ENCODE results near the gene RHBDL3.

Gene RHBDL3

DNA sequence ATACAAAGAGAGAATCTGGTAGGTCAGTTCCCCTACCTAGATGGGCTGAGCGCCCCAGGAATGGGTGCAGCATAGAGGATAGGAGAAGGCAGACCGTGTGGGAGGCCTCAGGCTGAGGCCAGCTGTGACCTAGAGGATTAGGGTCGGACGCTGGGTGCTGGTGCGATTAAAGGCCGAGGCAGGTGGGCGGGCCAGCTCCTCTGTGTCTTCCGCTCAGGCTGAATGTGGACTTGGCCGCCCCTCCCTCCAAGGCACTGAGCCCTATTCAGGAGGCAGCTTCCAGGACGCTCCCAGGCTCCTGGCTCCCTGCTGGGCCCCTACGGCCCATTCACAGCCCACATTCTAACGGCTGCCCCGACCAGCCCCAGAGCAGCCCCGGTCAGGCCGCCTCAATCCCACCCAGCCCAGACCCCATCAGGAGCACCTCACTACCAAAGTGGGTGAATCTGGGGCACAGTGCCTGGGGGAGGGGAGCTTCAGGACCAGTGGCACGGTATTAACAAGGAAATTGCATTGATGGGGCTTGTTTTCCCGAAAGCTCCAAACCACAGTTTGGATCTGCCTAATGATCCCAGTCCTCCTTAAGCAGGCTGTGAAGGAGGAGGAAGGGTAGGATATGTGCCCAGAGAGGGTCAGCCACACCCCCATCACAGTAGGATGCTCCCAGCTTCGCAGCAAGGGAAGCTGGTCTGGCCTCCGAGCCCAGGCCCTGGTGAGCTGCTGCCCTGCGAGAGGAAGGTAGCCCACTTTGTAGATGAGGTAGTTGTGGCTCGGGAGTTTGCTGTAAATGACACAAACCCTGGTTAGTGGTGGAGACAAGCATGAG, 14.5 kb downstream of the RHBDL3 start:
- Histone ChIP-seq H3K9me3 (ENCODE audit: insufficient read depth, low read depth, low read length) (no peaks in the 10 kb centered on the region), H3K23ac (ENCODE audit: low read length) (no peak overlapping the region), H2AFZ (ENCODE audit: insufficient read depth, low read length, poor library complexity) (no peak overlapping the region), H3K14ac (ENCODE audit: low read length) (no peak overlapping the region), H3K4me1 (ENCODE audit: control insufficient read depth in 1 of 2, insufficient read depth in 2 of 2, low read length in 2 of 2) (peaks cover 0 to 5% of the 10 kb centered on the region in 2 experiments), H4K8ac (ENCODE audit: low read depth, low read length) (no peak overlapping the region), H3K79me2 (ENCODE audit: control insufficient read depth, insufficient read depth, low read length, poor library complexity) (no peaks in the 10 kb centered on the region), H3K18ac (ENCODE audit: low read length) (no peak overlapping the region), H2AK5ac (ENCODE audit: low read length) (no peak overlapping the region), H3K27me3 (ENCODE audit: insufficient read depth, low read length) (no peaks in the 10 kb centered on the region), H3K4ac (ENCODE audit: low read depth, low read length) (no peak overlapping the region), H3K27ac (ENCODE audit: low read depth, low read length) (no peak overlapping the region), H3K79me1 (ENCODE audit: low read length) (no peaks in the 10 kb centered on the region), H2BK120ac (ENCODE audit: insufficient read depth, low read length, poor library complexity) (no peak overlapping the region), H3K36me3 (ENCODE audit: control insufficient read depth in 1 of 2, insufficient read depth in 2 of 2, low read length in 2 of 2) (no peaks in the 10 kb centered on the region), H2BK5ac (ENCODE audit: low read depth, low read length, poor library complexity) (no peak overlapping the region), H3K4me2 (ENCODE audit: low read length) (no peak overlapping the region), H3K9ac (ENCODE audit: low read length) (no peak overlapping the region), H4K12ac (ENCODE audit: low read depth, low read length) (no peak overlapping the region), H2BK12ac (ENCODE audit: low read length) (no peak overlapping the region), H3K4me3 (ENCODE audit: low read depth, low read length) (no peak overlapping the region), H4K91ac (ENCODE audit: low read depth, low read length) (no peak overlapping the region)
- DNase-seq: no peak
- no CpG with 5 or more reads among the region's 21 CpGs for WGBS (ENCODE audit: extremely low coverage, insufficient coverage, insufficient read length)

DNA sequence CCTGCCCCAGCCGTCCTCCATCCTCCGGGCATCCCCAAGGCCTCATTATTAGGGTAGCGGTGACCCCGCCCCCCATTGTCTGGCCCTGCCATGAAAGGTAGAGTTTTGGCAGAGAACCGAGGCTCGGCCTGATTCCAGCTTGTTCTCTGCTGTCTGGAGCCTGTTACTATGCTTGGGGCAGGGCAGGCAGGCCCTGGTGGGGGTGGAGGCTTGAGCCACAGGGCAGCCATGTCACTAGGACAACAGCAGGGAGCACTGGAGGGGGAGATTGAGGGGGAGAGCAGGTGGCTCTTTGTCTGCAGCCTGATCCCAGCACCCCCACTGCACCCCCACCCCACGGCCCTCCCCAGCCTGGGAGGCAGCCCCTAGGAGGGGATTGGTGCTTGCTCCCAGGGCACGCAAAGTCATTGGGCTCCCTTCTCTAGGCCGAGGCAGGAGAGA, 15.4 kb downstream of the RHBDL3 start:
- Histone ChIP-seq H3K4ac (ENCODE audit: low read depth, low read length) (no peak overlapping the region), H3K27ac (ENCODE audit: low read depth, low read length) (no peak overlapping the region), H3K36me3 (ENCODE audit: control insufficient read depth in 1 of 2, insufficient read depth in 2 of 2, low read length in 2 of 2) (no peaks in the 10 kb centered on the region), H3K23ac (ENCODE audit: low read length) (no peak overlapping the region), H3K14ac (ENCODE audit: low read length) (no peak overlapping the region), H3K27me3 (ENCODE audit: insufficient read depth, low read length) (no peaks in the 10 kb centered on the region), H2AFZ (ENCODE audit: insufficient read depth, low read length, poor library complexity) (no peak overlapping the region), H2AK5ac (ENCODE audit: low read length) (no peak overlapping the region), H2BK5ac (ENCODE audit: low read depth, low read length, poor library complexity) (no peak overlapping the region), H3K4me3 (ENCODE audit: low read depth, low read length) (no peak overlapping the region), H3K18ac (ENCODE audit: low read length) (no peak overlapping the region), H3K4me1 (ENCODE audit: control insufficient read depth in 1 of 2, insufficient read depth in 2 of 2, low read length in 2 of 2) (no peaks in the 10 kb centered on the region), H3K9ac (ENCODE audit: low read length) (no peak overlapping the region), H4K91ac (ENCODE audit: low read depth, low read length) (no peak overlapping the region), H3K79me2 (ENCODE audit: control insufficient read depth, insufficient read depth, low read length, poor library complexity) (no peaks in the 10 kb centered on the region), H3K4me2 (ENCODE audit: low read length) (no peak overlapping the region), H4K12ac (ENCODE audit: low read depth, low read length) (no peak overlapping the region), H3K9me3 (ENCODE audit: insufficient read depth, low read depth, low read length) (no peaks in the 10 kb centered on the region), H2BK120ac (ENCODE audit: insufficient read depth, low read length, poor library complexity) (no peak overlapping the region), H3K79me1 (ENCODE audit: low read length) (no peaks in the 10 kb centered on the region), H4K8ac (ENCODE audit: low read depth, low read length) (no peak overlapping the region), H2BK12ac (ENCODE audit: low read length) (no peak overlapping the region)
- no peak for DNase-seq
- no CpG with 5 or more reads among the region's 9 CpGs for WGBS (ENCODE audit: extremely low coverage, insufficient coverage, insufficient read length)

DNA sequence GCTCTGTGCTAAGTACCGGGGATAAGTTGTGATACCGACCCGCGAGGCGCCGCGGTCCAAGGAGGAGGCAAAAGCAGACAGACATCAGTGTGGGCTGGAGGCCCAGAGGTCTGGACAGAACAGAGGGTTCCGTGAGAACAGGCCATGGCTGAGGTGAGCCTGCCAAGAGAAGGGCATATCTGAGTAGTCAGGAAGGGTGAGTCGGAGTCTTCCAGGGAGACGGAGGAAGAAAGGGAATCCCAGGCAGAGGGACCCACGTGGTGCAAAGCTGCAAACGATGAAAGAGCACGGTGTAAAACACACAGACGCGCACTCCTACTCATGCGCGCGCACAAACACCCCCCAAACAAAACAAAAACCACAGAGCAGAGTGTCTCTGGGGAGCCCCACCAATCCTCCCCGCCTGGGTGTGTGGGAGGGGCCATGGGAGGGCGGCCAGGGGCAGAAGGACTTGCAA, 18.1 kb downstream of the RHBDL3 start:
- Histone ChIP-seq H3K27me3 (ENCODE audit: insufficient read depth, low read length) (no peaks in the 10 kb centered on the region), H3K4me1 (ENCODE audit: control insufficient read depth in 1 of 2, insufficient read depth in 2 of 2, low read length in 2 of 2) (no peaks in the 10 kb centered on the region), H2BK12ac (ENCODE audit: low read length) (no peak overlapping the region), H3K23ac (ENCODE audit: low read length) (no peak overlapping the region), H2AFZ (ENCODE audit: insufficient read depth, low read length, poor library complexity) (no peak overlapping the region), H3K4ac (ENCODE audit: low read depth, low read length) (no peak overlapping the region), H3K79me1 (ENCODE audit: low read length) (no peaks in the 10 kb centered on the region), H3K14ac (ENCODE audit: low read length) (no peak overlapping the region), H3K27ac (ENCODE audit: low read depth, low read length) (no peak overlapping the region), H3K9me3 (ENCODE audit: insufficient read depth, low read depth, low read length) (peaks cover under 1% of the 10 kb centered on the region), H4K8ac (ENCODE audit: low read depth, low read length) (no peak overlapping the region), H3K4me2 (ENCODE audit: low read length) (no peak overlapping the region), H2AK5ac (ENCODE audit: low read length) (no peak overlapping the region), H2BK120ac (ENCODE audit: insufficient read depth, low read length, poor library complexity) (no peak overlapping the region), H3K4me3 (ENCODE audit: low read depth, low read length) (no peak overlapping the region), H4K91ac (ENCODE audit: low read depth, low read length) (no peak overlapping the region), H2BK5ac (ENCODE audit: low read depth, low read length, poor library complexity) (no peak overlapping the region), H3K79me2 (ENCODE audit: control insufficient read depth, insufficient read depth, low read length, poor library complexity) (no peaks in the 10 kb centered on the region), H4K12ac (ENCODE audit: low read depth, low read length) (no peak overlapping the region), H3K36me3 (ENCODE audit: control insufficient read depth in 1 of 2, insufficient read depth in 2 of 2, low read length in 2 of 2) (no peaks in the 10 kb centered on the region), H3K9ac (ENCODE audit: low read length) (no peak overlapping the region), H3K18ac (ENCODE audit: low read length) (no peak overlapping the region)
- WGBS (ENCODE audit: extremely low coverage, insufficient coverage, insufficient read length): no CpG with 5 or more reads among the region's 20 CpGs
- no peak for DNase-seq

DNA sequence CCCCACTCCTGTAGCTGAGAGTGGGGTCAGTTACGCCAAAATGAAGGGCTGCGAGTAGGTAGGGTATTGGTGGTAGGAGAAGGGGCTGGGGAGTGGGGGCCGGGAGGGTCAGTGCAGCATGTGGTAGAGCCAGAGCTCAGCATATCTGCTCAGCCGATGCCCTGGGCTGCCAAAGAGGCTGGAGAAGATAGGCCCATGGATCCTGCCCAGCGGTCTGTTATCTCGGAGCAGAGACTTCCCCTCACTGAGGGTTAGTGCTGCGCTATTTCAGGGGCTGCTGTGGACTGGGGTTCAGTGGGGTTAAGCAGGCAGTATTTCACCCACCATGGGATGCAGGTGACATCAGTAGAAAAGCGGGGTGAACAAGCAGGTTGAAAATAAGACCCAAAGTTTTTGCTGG, 19.7 kb downstream of the RHBDL3 start:
- H3K27me3 ChIP-seq (ENCODE audit: insufficient read depth, low read length): no peaks in the 10 kb centered on the region
- no peak overlapping the region for H2BK12ac ChIP-seq (ENCODE audit: low read length)
- H2AFZ ChIP-seq (ENCODE audit: insufficient read depth, low read length, poor library complexity): no peak overlapping the region
- H3K4ac ChIP-seq (ENCODE audit: low read depth, low read length): no peak overlapping the region
- no peak overlapping the region for H3K27ac ChIP-seq (ENCODE audit: low read depth, low read length)
- no peaks in the 10 kb centered on the region for H3K4me1 ChIP-seq (ENCODE audit: control insufficient read depth in 1 of 2, insufficient read depth in 2 of 2, low read length in 2 of 2)
- DNase-seq: no peak
- no peaks in the 10 kb centered on the region for H3K79me1 ChIP-seq (ENCODE audit: low read length)
- H3K9me3 ChIP-seq (ENCODE audit: insufficient read depth, low read depth, low read length): peaks cover 2% of the 10 kb centered on the region
- no peak overlapping the region for H3K14ac ChIP-seq (ENCODE audit: low read length)
- no CpG with 5 or more reads among the region's 8 CpGs for WGBS (ENCODE audit: extremely low coverage, insufficient coverage, insufficient read length)
- H2AK5ac ChIP-seq (ENCODE audit: low read length): no peak overlapping the region
- H3K79me2 ChIP-seq (ENCODE audit: control insufficient read depth, insufficient read depth, low read length, poor library complexity): no peaks in the 10 kb centered on the region
- no peak overlapping the region for H3K9ac ChIP-seq (ENCODE audit: low read length)
- no peak overlapping the region for H4K8ac ChIP-seq (ENCODE audit: low read depth, low read length)
- no peaks in the 10 kb centered on the region for H3K36me3 ChIP-seq (ENCODE audit: control insufficient read depth in 1 of 2, insufficient read depth in 2 of 2, low read length in 2 of 2)
- no peak overlapping the region for H3K23ac ChIP-seq (ENCODE audit: low read length)
- no peak overlapping the region for H2BK120ac ChIP-seq (ENCODE audit: insufficient read depth, low read length, poor library complexity)
- H3K18ac ChIP-seq (ENCODE audit: low read length): no peak overlapping the region
- no peak overlapping the region for H4K91ac ChIP-seq (ENCODE audit: low read depth, low read length)
- H4K12ac ChIP-seq (ENCODE audit: low read depth, low read length): no peak overlapping the region
- no peak overlapping the region for H3K4me3 ChIP-seq (ENCODE audit: low read depth, low read length)
- no peak overlapping the region for H3K4me2 ChIP-seq (ENCODE audit: low read length)
- H2BK5ac ChIP-seq (ENCODE audit: low read depth, low read length, poor library complexity): no peak overlapping the region

All from trophoblast cell (in vitro differentiated cells and primary cell).